ENCODE results near the gene TXNRD2.

The TXNRD2 gene

DNA sequence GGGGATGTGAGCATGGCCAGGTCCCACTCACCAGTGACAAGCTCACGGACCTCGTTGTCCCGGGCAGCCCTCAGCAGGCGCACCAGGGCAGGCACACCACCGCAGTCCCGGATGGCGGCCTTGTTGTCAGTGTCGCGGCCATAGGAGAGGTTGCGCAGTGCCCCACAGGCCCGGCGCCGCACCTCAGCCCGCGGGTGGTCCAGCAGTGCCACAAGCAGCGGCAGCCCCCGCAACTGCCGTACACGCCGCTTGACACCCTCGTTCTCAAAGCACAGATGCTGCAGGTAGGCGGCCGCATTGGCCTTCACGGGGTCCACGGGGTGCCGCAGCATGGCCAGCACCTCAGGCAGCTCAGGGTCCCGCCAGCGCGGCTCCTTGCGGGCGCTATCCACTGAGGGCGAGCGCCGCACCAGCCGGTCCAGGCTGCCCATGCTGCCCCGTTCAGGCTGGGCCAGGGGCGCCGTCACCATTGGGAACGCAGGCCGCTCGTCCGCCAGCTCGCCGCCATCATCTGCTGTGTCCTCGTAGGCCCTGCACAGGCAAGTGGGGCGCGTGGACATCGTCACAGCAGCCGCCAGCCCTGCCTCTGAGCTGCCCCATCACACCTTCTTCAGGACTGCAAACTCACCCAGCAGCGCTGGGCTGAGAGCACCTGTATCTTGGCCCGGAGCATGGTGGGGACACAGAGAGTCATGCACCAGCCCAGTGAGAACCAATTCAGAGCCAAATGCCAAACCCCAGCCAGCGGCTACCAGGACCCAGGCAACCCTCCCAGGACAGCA, 38.3 kb upstream of the TXNRD2 start:
- no peak for DNase-seq (ENCODE audit: low spot score)

DNA sequence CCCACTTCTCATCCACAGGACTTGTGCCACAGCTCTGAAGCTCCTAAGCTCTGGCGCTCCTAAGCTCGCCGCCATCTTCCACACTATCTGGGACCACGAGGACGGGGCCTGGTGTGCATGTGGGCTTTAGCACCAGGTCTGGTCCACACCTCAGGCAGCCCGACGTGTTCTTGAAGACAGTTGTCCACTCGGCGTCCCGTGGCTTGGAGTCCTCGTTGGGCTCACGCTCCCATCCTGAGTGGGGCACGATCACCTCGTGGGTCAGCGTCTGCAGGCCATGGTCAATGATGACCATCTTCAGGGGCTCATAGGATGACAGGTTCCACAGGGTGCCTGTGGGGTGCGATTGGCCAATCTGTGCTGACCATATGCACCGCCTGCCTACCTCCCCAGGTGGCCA, 37.1 kb upstream of the TXNRD2 start:
- DNase-seq (ENCODE audit: low spot score), result no peak

DNA sequence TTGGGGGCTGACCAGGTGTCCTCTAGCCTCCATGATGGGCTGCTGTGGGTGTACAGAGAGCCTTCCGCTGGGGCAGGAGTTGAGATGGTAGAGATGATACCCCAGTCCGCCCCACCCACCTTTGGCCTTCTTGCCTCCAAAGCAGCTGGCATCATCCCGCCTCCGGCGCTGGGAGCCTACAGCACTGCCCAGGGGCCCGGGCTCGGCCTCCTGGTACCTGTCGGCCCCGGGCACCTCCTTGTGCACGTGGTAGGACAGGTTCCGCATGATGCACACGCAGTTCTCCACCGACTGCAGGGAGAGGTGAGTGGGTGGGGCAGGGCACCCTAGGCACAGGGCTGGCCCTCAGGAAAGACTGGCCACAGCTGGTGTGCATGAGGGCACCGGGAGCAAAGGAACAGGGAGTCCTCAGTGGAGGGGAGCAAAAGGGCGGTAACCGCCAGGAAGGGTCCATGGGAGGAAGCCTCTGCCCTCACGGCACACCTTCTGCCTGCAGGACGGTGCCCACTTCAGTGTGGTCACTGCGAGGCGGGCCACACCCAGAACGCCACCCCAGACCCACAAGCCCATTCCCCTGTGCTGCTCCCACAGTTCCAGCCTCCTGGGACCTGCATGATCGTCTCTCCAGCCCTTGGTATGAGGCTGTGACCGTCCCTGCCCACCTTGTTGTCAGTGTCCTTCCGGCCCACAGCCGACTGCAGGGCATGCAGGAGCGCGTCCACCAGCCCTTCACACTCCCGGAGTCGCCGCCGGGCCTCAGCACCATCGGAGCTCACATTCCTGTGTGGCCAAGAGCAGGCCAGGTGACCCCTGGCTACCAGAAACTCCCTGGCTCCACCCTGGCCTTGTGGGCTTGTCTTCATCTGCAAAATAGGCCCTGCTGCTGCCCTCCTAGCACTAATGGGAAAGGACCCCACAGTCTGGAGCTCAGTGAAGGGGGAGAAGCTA, 36.0 kb upstream of the TXNRD2 start:
- no peak for DNase-seq (ENCODE audit: low spot score)

DNA sequence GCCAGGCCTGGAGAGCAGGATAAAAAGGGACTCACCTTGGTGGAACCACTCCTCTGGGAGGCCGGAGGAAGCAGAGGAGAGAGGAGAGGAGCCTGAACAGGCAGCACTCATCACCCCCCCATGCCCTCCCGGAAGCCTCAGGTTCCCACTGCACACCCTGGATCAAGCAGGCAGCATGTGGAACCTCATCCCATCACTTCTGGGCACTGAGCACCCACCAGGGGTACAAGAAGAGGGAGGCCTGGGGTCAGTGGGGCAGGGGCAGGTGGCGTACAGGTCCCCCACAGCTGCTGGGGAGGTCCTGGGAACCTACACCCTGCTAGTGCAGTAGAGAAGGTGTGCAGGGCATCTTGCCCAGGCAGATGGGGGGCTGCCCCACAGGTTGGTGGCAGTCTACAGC, 35.1 kb upstream of the TXNRD2 start:
- DNase-seq (ENCODE audit: low spot score), result no peak

DNA sequence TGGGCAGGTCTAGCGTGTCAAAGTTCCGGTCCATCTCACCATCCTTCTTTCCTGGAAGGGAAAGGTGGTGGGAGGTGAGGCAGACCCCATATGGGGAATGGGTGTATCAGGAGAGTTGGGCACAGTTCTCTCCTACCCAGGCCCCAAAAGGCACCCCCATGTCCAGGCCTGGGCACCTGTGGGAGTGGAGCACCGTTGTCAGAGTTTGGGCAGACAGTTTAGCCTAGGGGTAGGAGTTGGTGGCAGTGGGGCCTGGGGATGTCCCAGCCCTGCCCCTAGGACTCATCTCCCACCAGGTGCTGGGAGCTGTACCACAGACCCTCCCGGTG, 34.1 kb upstream of the TXNRD2 start:
- no peak for DNase-seq (ENCODE audit: low spot score)

DNA sequence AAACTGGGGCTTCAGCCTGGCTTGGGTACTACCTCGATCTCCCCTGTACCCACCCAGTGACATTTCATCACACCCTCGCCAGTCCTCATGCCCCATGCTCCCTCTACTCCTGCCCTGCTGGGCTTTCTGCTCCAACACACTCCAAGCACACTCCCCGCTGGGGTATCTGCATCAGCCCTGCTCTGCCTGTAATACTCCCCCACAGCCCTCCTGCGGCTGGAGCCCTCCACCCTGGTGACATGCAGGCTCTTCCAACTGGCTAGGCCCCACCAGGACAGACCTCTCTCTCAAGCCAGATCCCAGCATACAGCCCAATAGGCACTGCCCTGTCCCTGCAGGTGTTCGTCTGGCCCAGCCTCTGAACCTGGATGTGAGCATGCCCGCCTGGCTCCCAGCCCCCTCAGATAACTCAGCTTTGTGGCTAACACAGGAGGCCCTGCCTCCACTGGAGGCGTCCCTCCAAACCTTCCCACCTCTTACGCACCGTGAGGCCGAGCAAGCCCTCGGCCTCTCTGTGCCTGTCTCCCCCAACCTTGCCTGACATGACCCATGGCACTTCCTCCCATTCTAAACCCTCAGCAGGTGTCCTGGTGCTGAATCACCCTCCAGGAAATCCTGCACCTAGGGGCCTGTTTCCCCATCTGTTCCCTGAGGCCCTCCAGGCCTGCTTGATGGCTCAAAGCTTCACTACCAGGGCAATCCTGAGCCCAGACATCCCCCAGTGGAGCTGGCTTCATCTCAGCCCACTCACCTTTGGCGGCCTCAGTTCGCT, 33.5 kb upstream of the TXNRD2 start:
- DNase-seq (ENCODE audit: low spot score), result no peak

DNA sequence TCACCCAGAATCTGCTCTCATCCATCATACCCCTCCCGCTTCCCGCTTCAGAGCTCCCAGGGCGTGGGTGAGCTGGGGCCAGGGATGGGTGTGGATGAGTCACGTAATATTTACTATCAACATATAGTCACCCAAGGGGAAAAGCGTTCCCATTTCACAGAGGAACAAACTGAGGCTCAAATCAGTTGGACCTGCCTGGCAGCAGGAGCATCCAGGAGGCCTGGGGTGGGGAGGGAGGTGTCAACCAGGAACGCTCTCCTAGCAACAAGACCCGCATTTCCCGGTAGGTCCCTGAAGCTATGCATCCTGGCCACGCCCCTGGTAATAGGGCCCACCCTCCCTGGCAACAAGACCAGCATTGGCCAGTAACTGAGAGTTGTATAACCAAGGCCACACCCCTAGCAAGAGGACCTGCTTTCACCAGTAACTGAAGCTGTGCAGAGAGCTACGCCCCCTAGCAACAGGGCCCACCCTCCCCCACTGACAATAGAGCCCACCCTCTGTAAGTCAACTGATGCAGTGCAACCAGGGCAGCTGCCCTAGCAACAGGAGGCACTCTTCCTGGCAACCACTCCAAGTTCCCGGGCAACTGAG, 32.7 kb upstream of the TXNRD2 start:
- peak; percentile 73 for DNase-seq (ENCODE audit: low spot score)

DNA sequence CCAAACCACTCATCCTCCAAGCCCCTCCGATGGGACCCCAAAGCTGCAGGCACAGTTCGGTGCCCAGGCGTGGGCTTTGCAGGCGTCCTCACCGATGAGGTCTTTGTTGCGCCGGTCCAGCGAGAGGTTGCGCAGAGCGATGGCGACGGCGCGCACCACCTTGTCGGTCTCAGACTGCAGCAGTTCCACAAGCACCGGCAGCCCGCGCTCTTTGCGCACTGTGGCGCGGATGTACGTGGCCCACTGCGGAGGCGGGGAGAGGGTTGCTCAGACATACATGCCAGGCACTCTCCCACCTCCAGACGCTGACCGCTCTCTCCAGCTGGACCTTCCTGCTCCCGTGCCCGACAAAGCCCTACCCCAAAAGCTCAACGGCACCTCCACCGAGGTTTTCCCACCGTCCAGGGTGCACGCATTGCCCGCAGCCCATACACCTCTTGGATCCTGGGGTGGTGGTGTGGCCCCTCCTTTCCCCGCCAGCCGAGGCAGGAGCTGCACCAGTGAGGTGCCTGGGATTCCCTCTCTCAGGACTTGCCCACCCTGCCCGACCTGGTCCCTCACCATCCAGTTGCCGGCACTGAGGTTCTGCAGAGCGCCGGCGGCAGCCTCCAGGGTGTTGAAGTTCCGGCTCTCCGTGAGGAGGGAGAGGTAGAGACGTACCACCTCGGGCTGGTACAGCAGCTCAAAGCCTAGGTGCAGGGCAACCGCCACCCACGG, 32.1 kb upstream of the TXNRD2 start:
- DNase-seq (ENCODE audit: low spot score), result no peak

DNA sequence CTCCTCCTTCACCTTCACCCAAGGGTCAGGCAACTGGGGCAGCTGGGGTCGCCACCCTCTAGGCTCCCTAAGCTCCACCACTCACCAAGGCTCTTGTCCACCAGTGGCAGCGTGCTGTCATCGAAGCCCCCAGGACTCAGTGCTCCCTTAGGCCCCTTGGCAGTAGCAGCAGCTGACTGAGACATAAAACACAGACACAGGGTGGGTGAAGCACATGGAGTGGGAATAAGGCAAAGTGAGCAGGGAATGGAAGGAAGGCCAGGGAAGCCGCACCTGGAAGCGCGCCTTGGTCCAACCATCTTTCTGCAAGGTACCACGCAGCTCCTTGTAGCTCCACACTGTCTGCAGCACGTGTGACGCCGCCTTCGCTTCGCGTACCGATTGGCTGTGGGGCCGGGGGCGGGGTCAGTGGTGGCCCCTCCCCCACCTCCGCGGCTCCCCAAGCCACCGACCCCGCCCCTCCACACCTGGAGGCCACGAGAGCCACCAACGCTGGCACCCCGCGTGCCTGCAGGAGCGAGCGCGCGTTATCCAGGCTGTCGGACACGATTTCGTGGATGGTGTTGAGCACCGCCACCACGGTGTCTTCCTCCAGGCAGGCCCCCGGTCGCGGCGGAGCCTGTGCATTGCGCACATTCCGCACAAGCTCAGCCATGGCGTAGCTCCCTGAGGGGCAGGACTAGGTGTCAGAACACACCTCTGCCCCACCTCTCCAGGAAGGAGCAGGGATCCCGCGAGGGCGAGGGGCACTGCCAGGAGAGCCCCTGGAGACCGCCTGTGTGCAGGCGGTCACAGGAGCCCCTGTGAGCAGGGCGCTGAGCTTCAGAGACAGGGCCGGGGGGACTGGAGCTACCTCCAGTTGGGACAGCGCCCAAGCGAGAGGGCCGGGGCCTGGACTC, 31.3 kb upstream of the TXNRD2 start:
- DNase-seq (ENCODE audit: low spot score), result no peak

DNA sequence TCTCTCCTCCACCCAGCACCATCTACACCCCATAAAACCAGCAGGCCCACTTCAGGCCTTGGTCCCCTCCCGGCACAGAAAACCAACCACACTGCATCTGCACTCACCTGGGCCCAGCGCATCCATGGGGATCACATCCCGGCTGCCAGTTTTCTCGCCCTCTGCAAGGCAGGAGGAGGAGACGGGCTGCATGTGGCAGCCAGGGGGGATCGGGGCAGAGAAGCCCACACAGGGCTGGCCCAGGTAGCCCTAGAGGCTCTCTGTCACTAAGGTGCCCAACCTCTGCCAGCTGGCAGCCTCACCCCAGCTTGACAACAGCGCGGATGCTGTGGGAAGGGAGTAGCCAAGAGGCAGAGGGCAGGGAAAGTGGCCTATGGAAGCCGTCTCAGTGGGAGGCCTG, 30.6 kb upstream of the TXNRD2 start:
- no peak for DNase-seq (ENCODE audit: low spot score)

DNA sequence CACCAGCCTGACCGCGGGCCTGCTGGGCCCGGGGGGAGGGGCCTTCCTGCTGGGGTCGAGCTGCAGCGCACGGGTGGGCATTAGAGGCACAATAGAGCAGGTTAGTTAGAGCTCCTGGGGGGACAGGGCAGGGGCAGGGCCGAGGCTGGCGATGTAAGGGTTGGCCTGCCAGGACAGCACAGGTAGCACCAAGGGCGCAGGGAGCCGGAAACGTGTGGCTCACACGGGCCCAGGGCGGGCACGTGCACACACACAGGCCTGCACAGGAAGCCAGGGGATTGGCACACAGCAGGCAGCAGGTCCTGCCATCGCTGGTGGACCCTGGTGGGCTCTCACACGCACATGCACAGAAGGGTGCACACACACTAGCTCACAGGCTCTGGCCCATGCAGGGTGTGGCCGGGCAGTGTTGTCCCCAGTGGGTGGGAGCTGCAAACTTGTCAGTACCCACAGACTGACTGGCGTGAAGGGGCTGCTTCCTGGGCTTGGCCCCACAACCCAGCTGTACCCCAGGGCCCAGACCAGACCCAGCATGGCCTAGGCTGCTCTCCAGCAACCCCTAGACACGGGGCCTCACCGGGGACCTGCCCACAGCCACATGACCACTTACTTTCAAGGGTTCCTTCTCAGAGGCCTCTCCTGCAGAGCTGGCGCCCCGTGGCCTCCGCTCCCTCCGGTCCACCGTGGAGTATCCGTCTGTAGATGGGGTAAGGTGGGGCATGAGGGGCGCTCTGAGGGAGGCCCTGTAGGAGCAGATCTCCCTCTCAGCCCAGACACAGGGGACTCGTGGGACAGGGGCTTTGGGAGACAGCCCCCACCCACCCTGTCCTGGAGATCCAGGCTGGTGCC, 29.9 kb upstream of the TXNRD2 start:
- no peak for DNase-seq (ENCODE audit: low spot score)

DNA sequence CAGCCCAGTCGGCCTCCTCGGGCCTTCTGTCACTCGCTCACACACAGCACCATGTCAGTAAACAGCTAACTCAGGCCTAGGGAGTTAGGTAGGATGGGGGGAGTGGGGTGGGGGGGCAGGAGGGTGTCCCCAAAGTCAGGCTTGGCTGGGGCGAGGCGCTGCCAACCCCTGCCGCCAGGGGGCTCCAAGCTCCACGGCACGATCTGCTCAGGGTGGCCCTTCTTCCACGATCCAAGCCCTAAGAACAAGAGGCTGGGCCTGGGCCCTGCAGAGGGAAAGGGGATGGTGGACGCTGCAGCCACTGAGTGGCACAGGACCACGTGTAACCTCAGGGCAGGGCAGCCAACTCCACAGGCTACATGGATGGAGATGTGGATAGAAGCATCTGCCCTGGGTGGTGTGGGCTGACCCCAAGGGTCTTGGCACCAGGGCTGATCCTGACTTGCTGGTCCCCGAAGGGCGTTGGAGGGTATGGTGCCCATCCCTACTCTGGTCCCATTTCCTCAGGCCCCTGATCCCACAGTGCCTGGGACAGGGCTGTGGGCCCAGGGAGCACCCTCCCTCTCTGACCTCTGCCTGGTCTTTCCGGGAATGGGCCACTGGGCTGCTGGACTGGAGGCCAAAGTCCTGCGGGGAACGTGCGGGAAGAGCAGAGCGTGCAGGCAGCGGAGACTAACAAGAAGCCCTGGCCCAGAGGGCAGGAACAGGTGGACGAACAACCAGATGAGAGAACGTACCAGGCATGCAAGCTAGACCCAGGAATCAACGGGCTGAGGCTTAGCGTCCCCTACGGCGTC, 29.1 kb upstream of the TXNRD2 start:
- peak; percentile 88 for DNase-seq (ENCODE audit: low spot score)

DNA sequence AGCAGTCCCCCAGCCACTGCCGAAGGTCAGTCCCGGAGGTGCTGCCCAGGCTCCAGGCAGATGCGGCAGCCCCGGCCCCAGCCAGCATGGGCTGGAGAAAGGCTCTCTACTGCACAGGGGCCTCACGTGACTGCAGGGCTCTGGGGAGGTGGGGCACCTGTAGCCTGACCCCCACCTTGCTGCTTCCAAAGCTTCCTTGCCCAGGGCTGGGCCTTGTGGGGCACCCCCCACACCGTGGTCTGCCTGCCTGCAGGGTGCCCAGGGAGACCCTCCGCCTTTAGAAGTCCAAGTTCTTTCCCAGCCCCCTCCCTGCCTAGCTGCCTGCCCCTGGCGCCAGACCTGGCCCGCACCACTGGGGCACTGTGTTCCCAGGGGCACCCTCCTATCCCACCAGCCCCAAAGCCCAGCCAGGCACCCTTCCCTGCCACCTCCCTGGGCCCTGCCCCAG, 28.4 kb upstream of the TXNRD2 start:
- no peak for DNase-seq (ENCODE audit: low spot score)

DNA sequence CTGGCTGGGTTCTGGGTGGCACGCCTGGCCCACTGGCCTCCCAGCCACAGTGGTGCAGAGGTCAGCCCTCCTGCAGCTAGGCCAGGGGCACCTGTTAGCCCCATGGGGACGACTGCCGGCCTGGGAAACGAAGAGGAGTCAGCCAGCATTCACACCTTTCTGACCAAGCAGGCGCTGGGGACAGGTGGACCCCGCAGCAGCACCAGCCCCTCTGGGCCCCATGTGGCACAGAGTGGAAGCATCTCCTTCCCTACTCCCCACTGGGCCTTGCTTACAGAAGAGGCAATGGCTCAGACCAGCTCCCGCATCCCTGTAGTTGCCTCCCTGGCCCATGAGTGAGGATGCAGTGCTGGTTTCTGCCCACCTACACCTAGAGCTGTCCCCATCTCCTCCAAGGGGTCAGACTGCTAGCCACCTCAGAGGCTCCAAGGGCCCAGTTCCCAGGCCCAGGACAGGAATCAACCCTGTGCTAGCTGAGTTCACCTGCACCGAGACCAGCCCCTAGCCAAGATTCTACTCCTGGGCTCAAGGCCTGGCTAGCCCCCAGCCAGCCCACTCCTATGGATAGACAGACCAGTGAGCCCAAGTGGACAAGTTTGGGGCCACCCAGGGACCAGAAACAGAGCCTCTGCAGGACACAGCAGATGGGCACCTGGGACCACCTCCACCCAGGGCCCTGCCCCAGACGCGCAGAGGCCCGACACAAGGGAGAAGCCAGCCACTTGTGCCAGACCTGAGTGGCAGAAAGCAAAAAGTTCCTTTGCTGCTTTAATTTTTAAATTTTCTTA, 27.7 kb upstream of the TXNRD2 start:
- no peak for DNase-seq (ENCODE audit: low spot score)

DNA sequence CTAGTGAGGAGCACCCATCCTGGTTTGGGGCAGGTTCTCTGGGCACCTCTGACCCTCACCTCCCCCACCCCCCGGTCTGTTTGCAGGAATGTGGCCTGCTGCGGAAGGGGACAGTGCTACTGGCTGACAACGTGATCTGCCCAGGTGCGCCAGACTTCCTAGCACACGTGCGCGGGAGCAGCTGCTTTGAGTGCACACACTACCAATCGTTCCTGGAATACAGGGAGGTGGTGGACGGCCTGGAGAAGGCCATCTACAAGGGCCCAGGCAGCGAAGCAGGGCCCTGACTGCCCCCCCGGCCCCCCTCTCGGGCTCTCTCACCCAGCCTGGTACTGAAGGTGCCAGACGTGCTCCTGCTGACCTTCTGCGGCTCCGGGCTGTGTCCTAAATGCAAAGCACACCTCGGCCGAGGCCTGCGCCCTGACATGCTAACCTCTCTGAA, 26.9 kb upstream of the TXNRD2 start:
- DNase-seq (ENCODE audit: low spot score), result no peak

DNA sequence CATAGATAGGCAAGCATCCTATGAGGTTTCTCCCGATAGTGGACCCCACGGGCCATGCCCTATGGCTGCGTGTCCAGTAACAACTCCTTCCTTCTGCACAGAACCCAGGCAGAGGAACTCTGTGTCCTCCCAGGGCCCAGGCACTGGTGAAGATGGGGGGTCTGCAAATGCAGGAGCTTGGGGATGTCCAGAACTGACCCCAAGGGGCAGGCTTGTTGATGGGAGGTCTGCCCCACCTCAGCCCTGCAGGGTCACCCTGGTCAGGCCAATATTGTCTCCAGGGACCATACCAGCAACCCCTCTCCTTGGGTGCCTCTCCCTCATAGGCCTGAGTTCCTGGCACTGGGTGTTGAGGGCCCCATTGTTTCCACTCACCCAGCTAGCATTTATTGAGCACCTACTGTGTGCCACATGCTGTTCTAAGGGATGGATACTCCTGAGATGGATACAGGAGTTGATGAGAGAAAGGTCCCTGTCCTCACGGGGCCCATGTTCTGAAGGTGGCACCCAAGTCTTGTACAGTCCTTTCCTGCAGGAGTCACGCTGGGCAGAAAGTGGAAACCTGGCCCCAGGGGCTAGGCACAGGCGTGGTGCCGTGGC, 26.3 kb upstream of the TXNRD2 start:
- no peak for DNase-seq (ENCODE audit: low spot score)
